OCI-LY1 (cell line): ENCODE measurements around the gene COX6A1.

Source experiments
- H2AFZ ChIP-seq: fragments of 200-600 bp; sonication (generic), shearing (Covaris generic); 2 replicates; pipeline ENCODE4 v1.6.0; 2014; ENCODE audit warnings: antibody characterized with exemption, mild to moderate bottlenecking, low read length
- H3F3A ChIP-seq: fragments of 200-600 bp; sonication (generic), shearing (Covaris generic); 2 replicates; pipeline ENCODE4 v1.6.0; 2014; ENCODE audit warnings: mild to moderate bottlenecking, antibody characterized with exemption, low read length, moderate library complexity; ENCODE audit not compliant: insufficient read depth
- H3K27ac ChIP-seq: fragments of 200-600 bp; sonication (generic); 2 replicates; pipeline ENCODE4 v1.5.1; 2014; ENCODE audit warnings: low read length, mixed run types, mild to moderate bottlenecking, low read depth; ENCODE audit not compliant: poor library complexity, severe bottlenecking
- H3K27me3 ChIP-seq: fragments of 200-600 bp; sonication (generic); 2 replicates; pipeline ENCODE4 v1.6.0; 2014; ENCODE audit warnings: antibody characterized with exemption, mild to moderate bottlenecking, low read length, moderate library complexity; ENCODE audit not compliant: insufficient read depth
- H3K36me3 ChIP-seq: fragments of 200-600 bp; sonication (generic); 2 replicates; pipeline ENCODE4 v1.6.1; 2014; ENCODE audit warnings: mild to moderate bottlenecking, antibody characterized with exemption, low read length, moderate library complexity, mixed read lengths; ENCODE audit not compliant: insufficient read depth
- H3K4me1 ChIP-seq: fragments of 200-600 bp; sonication (generic); 2 replicates; pipeline ENCODE4 v1.5.1; 2014; ENCODE audit warnings: mild to moderate bottlenecking, low read length, moderate library complexity; ENCODE audit not compliant: insufficient read depth, severe bottlenecking
- H3K4me2 ChIP-seq: fragments of 200-600 bp; sonication (generic), shearing (Covaris generic); 2 replicates; pipeline ENCODE4 v1.6.1; 2014; ENCODE audit warnings: low read length
- H3K4me3 ChIP-seq: fragments of 200-600 bp; sonication (generic); 2 replicates; pipeline ENCODE4 v1.5.1; 2014; ENCODE audit warnings: low read length, low read depth, mild to moderate bottlenecking, mixed read lengths; ENCODE audit not compliant: poor library complexity, severe bottlenecking
- H3K79me2 ChIP-seq: fragments of 200-600 bp; shearing (Covaris generic); 2 replicates; pipeline ENCODE4 v1.6.1; 2016; ENCODE audit warnings: mixed run types, low read length, mixed read lengths; ENCODE audit not compliant: insufficient read depth
- H3K9ac ChIP-seq: fragments of 200-600 bp; sonication (generic), shearing (Covaris generic); 2 replicates; pipeline ENCODE4 v1.6.1; 2014; ENCODE audit warnings: mild to moderate bottlenecking, low read length, mixed read lengths
- H3K9me2 ChIP-seq: fragments of 200-600 bp; sonication (generic), shearing (Covaris generic); 2 replicates; pipeline ENCODE4 v1.6.1; 2014; ENCODE audit warnings: low read depth, mild to moderate bottlenecking, low read length, mixed read lengths
- H3K9me3 ChIP-seq: fragments of 200-600 bp; shearing (Covaris generic); 2 replicates; pipeline ENCODE4 v1.6.1; 2014; ENCODE audit warnings: low read length, mixed read lengths
- H4K20me1 ChIP-seq: fragments of 200-600 bp; sonication (generic), shearing (Covaris generic); 2 replicates; pipeline ENCODE4 v1.6.0; 2016; ENCODE audit warnings: mild to moderate bottlenecking, low read length; ENCODE audit not compliant: insufficient read depth
- CTCF ChIP-seq: fragments of 200-600 bp; sonication (generic), shearing (Covaris generic); IDR thresholded peaks from 2 replicates; pipeline ENCODE4 v1.5.1; 2017; ENCODE audit warnings: mild to moderate bottlenecking, antibody characterized with exemption, low read length, moderate library complexity, mixed read lengths
- EZH2 ChIP-seq: fragments of 200-600 bp; sonication (generic), shearing (Covaris generic); IDR thresholded peaks from 2 replicates; pipeline ENCODE4 v1.8.0; 2017; ENCODE audit warnings: borderline replicate concordance, mixed run types, mild to moderate bottlenecking, antibody characterized with exemption, low read length, moderate library complexity, mixed read lengths

The COX6A1 gene

GRCh38 chr12:120406553-120406952, 31.4 kb upstream of the COX6A1 start:
- TF ChIP-seq EZH2, result no peak
- TF ChIP-seq CTCF, result no peak
- no peak overlapping the region for H3K9ac ChIP-seq
- H3K9me3 ChIP-seq, result no peaks in the 10 kb centered on the region
- no peaks in the 10 kb centered on the region for H3K27me3 ChIP-seq
- H2AFZ ChIP-seq, result no peak overlapping the region
- no peaks in the 10 kb centered on the region for H3F3A ChIP-seq
- no peaks in the 10 kb centered on the region for H3K9me2 ChIP-seq
- no peak overlapping the region for H3K4me3 ChIP-seq
- H3K27ac ChIP-seq, result no peak overlapping the region
- H3K79me2 ChIP-seq, result no peaks in the 10 kb centered on the region
- H3K4me1 ChIP-seq, result no peaks in the 10 kb centered on the region
- H3K36me3 ChIP-seq, result no peaks in the 10 kb centered on the region
- H4K20me1 ChIP-seq, result no peaks in the 10 kb centered on the region
- H3K4me2 ChIP-seq, result no peak overlapping the region

DNA sequence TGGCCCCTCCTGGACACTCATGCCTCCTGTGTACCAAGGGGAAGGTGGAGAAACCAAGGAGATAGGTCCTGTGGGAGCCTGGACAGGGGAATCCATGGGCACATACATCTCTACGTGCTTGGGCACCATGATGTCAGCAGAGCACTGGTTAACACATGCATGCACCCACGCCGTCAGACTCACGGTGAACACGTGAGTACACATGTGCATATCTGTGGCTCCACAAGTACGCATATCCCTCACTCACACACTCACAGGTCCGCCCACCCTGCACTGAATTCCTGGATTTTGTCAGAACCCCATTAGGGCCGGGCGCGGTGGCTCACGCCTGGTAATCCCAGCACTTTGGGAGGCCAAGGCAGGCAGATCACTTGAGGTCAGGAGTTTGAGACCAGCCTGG, 29.1 kb upstream of the COX6A1 start:
- no peaks in the 10 kb centered on the region for H4K20me1 ChIP-seq
- no peak overlapping the region for H2AFZ ChIP-seq
- H3K4me1 ChIP-seq, result no peaks in the 10 kb centered on the region
- H3K4me3 ChIP-seq, result no peak overlapping the region
- TF ChIP-seq EZH2 (no peak), CTCF (no peak)
- no peaks in the 10 kb centered on the region for H3K79me2 ChIP-seq
- H3K36me3 ChIP-seq, result no peaks in the 10 kb centered on the region
- H3K9me2 ChIP-seq, result no peaks in the 10 kb centered on the region
- no peak overlapping the region for H3K27ac ChIP-seq
- no peaks in the 10 kb centered on the region for H3K9me3 ChIP-seq
- H3F3A ChIP-seq, result no peaks in the 10 kb centered on the region
- no peaks in the 10 kb centered on the region for H3K27me3 ChIP-seq
- no peak overlapping the region for H3K9ac ChIP-seq
- H3K4me2 ChIP-seq, result no peak overlapping the region

GRCh38 chr12:120412421-120412820, 25.5 kb upstream of the COX6A1 start:
- Histone ChIP-seq H3K36me3 (no peaks in the 10 kb centered on the region), H3K4me3 (no peak overlapping the region), H3K79me2 (no peaks in the 10 kb centered on the region), H3K9me2 (no peaks in the 10 kb centered on the region), H4K20me1 (no peaks in the 10 kb centered on the region), H3K9ac (no peak overlapping the region), H3K9me3 (no peaks in the 10 kb centered on the region), H3K4me2 (no peak overlapping the region), H2AFZ (no peak overlapping the region), H3F3A (no peaks in the 10 kb centered on the region), H3K4me1 (no peaks in the 10 kb centered on the region), H3K27me3 (no peaks in the 10 kb centered on the region), H3K27ac (no peak overlapping the region)
- TF ChIP-seq EZH2 (no peak), CTCF (no peak)
